H9 (cell line): ENCODE measurements around the gene RADIL. TPM values are rescaled to one million over a fixed set of nuclear protein-coding genes. Genes with fewer than 3 reads are reported as not detected.

Source experiments
- DNase-seq: peaks from one replicate; pipeline ENCODE4 v3.0.0-alpha.2; 2017
- H2AFZ ChIP-seq: one replicate; pipeline ENCODE4 v1.6.1; 2013; ENCODE audit warnings: mild to moderate bottlenecking, low read length, control low read depth, moderate library complexity
- H2AK5ac ChIP-seq: 2 replicates; pipeline ENCODE4 v1.6.1; 2013; ENCODE audit warnings: low read length, control low read depth, mixed read lengths; ENCODE audit not compliant: insufficient read length
- H2BK120ac ChIP-seq: one replicate; pipeline ENCODE4 v1.6.1; 2013; ENCODE audit warnings: low read depth, mild to moderate bottlenecking, low read length, control low read depth, inconsistent platforms; ENCODE audit not compliant: poor library complexity, severe bottlenecking
- H2BK12ac ChIP-seq: 2 replicates; pipeline ENCODE4 v1.6.1; 2013; ENCODE audit warnings: low read length, control low read depth, mixed read lengths, low read depth; ENCODE audit not compliant: insufficient read length
- H2BK15ac ChIP-seq: 2 replicates; pipeline ENCODE4 v1.6.1; 2013; ENCODE audit warnings: low read depth, low read length, control low read depth
- H2BK20ac ChIP-seq: one replicate; pipeline ENCODE4 v1.6.1; 2013; ENCODE audit warnings: low read depth, mild to moderate bottlenecking, low read length, control low read depth, inconsistent platforms; ENCODE audit not compliant: poor library complexity, severe bottlenecking
- H2BK5ac ChIP-seq: 2 replicates; pipeline ENCODE4 v1.6.1; 2013; ENCODE audit warnings: low read length, control low read depth, mixed read lengths; ENCODE audit not compliant: insufficient read length
- H3K14ac ChIP-seq: 2 replicates; pipeline ENCODE4 v1.6.1; 2013; ENCODE audit warnings: low read length, control low read depth; ENCODE audit not compliant: insufficient read depth
- H3K18ac ChIP-seq: 2 replicates; pipeline ENCODE4 v1.6.1; 2013; ENCODE audit warnings: low read depth, mild to moderate bottlenecking, mixed read lengths, low read length, control low read depth; ENCODE audit not compliant: insufficient read length
- H3K23ac ChIP-seq: 2 replicates; pipeline ENCODE4 v1.6.1; 2013; ENCODE audit warnings: low read length, control low read depth, mixed read lengths, low read depth; ENCODE audit not compliant: insufficient read length
- H3K23me2 ChIP-seq: 2 replicates; pipeline ENCODE4 v1.6.1; 2013; ENCODE audit warnings: low read depth, mild to moderate bottlenecking, mixed read lengths, low read length, control low read depth; ENCODE audit not compliant: insufficient read length, poor library complexity, severe bottlenecking
- H3K27ac ChIP-seq: 2 replicates; pipeline ENCODE4 v1.5.1; 2013; ENCODE audit warnings: low read length, control low read depth, mixed read lengths, low read depth; ENCODE audit not compliant: insufficient read length
- H3K27me3 ChIP-seq: 2 replicates; pipeline ENCODE4 v1.6.1; 2013; ENCODE audit warnings: low read length, control low read depth, inconsistent platforms; ENCODE audit not compliant: insufficient read depth
- H3K4ac ChIP-seq: 2 replicates; pipeline ENCODE4 v1.6.1; 2013; ENCODE audit warnings: low read depth, mild to moderate bottlenecking, control low read depth, inconsistent platforms, low read length, moderate library complexity
- H3K4me1 ChIP-seq: 2 replicates; pipeline ENCODE4 v1.6.1; 2013; ENCODE audit warnings: low read length, control low read depth, inconsistent platforms; ENCODE audit not compliant: insufficient read depth
- H3K4me2 ChIP-seq: 2 replicates; pipeline ENCODE4 v1.6.1; 2013; ENCODE audit warnings: low read length, control low read depth, mixed read lengths; ENCODE audit not compliant: insufficient read length, insufficient read depth
- H3K56ac ChIP-seq: 2 replicates; pipeline ENCODE4 v1.6.1; 2013; ENCODE audit warnings: low read depth, mild to moderate bottlenecking, mixed read lengths, low read length, control low read depth; ENCODE audit not compliant: insufficient read length
- H3K79me1 ChIP-seq: 2 replicates; pipeline ENCODE4 v1.6.1; 2013; ENCODE audit warnings: low read depth, mild to moderate bottlenecking, moderate library complexity, low read length, control low read depth, inconsistent platforms; ENCODE audit not compliant: insufficient read depth, poor library complexity, severe bottlenecking
- H3K79me2 ChIP-seq: 2 replicates; pipeline ENCODE4 v1.6.1; 2013; ENCODE audit warnings: low read length, control low read depth, inconsistent platforms; ENCODE audit not compliant: insufficient read depth
- H3K9ac ChIP-seq: 2 replicates; pipeline ENCODE4 v1.6.1; 2013; ENCODE audit warnings: low read length, control low read depth, mixed read lengths; ENCODE audit not compliant: insufficient read length; ENCODE audit errors: extremely low read depth
- H3K9me3 ChIP-seq: one replicate; pipeline ENCODE4 v1.6.1; 2013; ENCODE audit warnings: low read depth, low read length, inconsistent platforms; ENCODE audit not compliant: control insufficient read depth
- H3T11ph ChIP-seq: one replicate; pipeline ENCODE4 v1.6.1; 2013; ENCODE audit warnings: mild to moderate bottlenecking, low read length, control low read depth, inconsistent platforms
- H4K20me1 ChIP-seq: one replicate; pipeline ENCODE4 v1.6.1; 2013; ENCODE audit not compliant: control insufficient read depth, insufficient read length, insufficient read depth
- H4K5ac ChIP-seq: 2 replicates; pipeline ENCODE4 v1.6.1; 2013; ENCODE audit warnings: low read depth, mild to moderate bottlenecking, mixed read lengths, low read length, control low read depth; ENCODE audit not compliant: insufficient read length
- H4K8ac ChIP-seq: replicated peaks from 2 replicates; pipeline ENCODE4 v1.6.1; 2013; ENCODE audit warnings: low read length, control low read depth, mixed read lengths, low read depth; ENCODE audit not compliant: insufficient read length
- H4K91ac ChIP-seq: 2 replicates; pipeline ENCODE4 v1.6.1; 2013; ENCODE audit warnings: low read depth, mild to moderate bottlenecking, moderate library complexity, mixed read lengths, low read length, control low read depth; ENCODE audit not compliant: insufficient read length
- H3K27ac Mint-ChIP-seq, 3 experiments: 2 replicates in 2 of 3; 3 replicates in 1 of 3; pipeline ENCODE4 v1.8.0; 2020 to 2021; ENCODE audit warnings: mixed read lengths in 3 of 3, mild to moderate bottlenecking in 1 of 3, moderate library complexity in 1 of 3
- H3K27me3 Mint-ChIP-seq: 2 replicates; pipeline ENCODE4 v1.8.0; 2021; ENCODE audit warnings: low read depth, mild to moderate bottlenecking, moderate library complexity, mixed read lengths
- H3K36me3 Mint-ChIP-seq, 3 experiments: 2 replicates in 2 of 3; 3 replicates in 1 of 3; pipeline ENCODE4 v1.8.0; 2020 to 2021; ENCODE audit warnings: low read depth in 3 of 3, mixed read lengths in 3 of 3; ENCODE audit not compliant: insufficient read depth in 1 of 3
- H3K4me1 Mint-ChIP-seq, 2 experiments: 2 replicates each; pipeline ENCODE4 v1.8.0; 2020; ENCODE audit warnings: mixed read lengths in 2 of 2
- H3K4me3 Mint-ChIP-seq, 2 experiments: 2 replicates in 1 of 2; 3 replicates in 1 of 2; pipeline ENCODE4 v1.8.0; 2020 to 2021; ENCODE audit warnings: mild to moderate bottlenecking in 2 of 2, mixed read lengths in 2 of 2, moderate library complexity in 1 of 2
- H3K9me3 Mint-ChIP-seq, 2 experiments: 2 replicates in 1 of 2; 3 replicates in 1 of 2; pipeline ENCODE4 v1.8.0; 2020; ENCODE audit warnings: mild to moderate bottlenecking in 2 of 2, mixed read lengths in 2 of 2, moderate library complexity in 1 of 2
- CTCF ChIP-seq: fragments of 200-600 bp; sonication (generic); conservative IDR thresholded peaks from 3 replicates; pipeline ENCODE4 v1.8.0; 2021; ENCODE audit warnings: antibody characterized with exemption, mild to moderate bottlenecking
- WGBS: extraction: QIAGEN DNeasy Blood & Tissue Kit; methylation state at CpG from one replicate; pipeline ENCODE4 v1.1.7; 2013; ENCODE audit warnings: missing lambda C conversion rate, low lambda C conversion rate, mixed read lengths; ENCODE audit not compliant: insufficient read length; ENCODE audit errors: extremely low coverage; 5-methylcytosine and 5-hydroxymethylcytosine counted together
- total RNA-seq: library from RNA; stranded (reverse); gene quantifications from 2 replicates; pipeline ENCODE4 v1.2.1, GENCODE V29; 2021

RADIL gene
- total RNA-seq, 1 experiment from 2014 or later, result 4.7 TPM

- no peak overlapping the region for H3K9ac ChIP-seq
- no peaks in the 10 kb centered on the region for H3K9me3 Mint-ChIP-seq
- H4K8ac ChIP-seq, result no peak overlapping the region
- peak overlapping the region in 1 of 3 experiments; percentile 44; a peak in 1 of 7 replicates for H3K27ac Mint-ChIP-seq
- peaks cover 3% of the 10 kb centered on the region for H3K79me1 ChIP-seq
- H4K20me1 ChIP-seq, result no peaks in the 10 kb centered on the region
- no peak overlapping the region for H4K5ac ChIP-seq
- H3K4ac ChIP-seq, result no peak overlapping the region
- H3K4me1 ChIP-seq, result no peaks in the 10 kb centered on the region
- no peak overlapping the region for H2BK5ac ChIP-seq
- no peak overlapping the region for H3K4me3 Mint-ChIP-seq
- H2BK20ac ChIP-seq, result no peak overlapping the region
- H3K27me3 ChIP-seq, result no peaks in the 10 kb centered on the region
- no peak overlapping the region for H3K23ac ChIP-seq
- H3K56ac ChIP-seq, result no peak overlapping the region
- H2BK12ac ChIP-seq, result no peak overlapping the region
- H3K9me3 ChIP-seq, result no peaks in the 10 kb centered on the region
- H3K4me2 ChIP-seq, result no peak overlapping the region
- H2AFZ ChIP-seq, result no peak overlapping the region
- H3K18ac ChIP-seq, result no peak overlapping the region
- H3K36me3 Mint-ChIP-seq, result peaks cover 7 to 32% (median 9%) of the 10 kb centered on the region in 3 experiments; a peak in 6 of 7 replicates
- H2AK5ac ChIP-seq, result no peak overlapping the region
- WGBS, result no CpG with 5 or more reads among the region's 27 CpGs
- H3K4me1 Mint-ChIP-seq, result no peaks in the 10 kb centered on the region
- H3T11ph ChIP-seq, result no peak overlapping the region
- H2BK120ac ChIP-seq, result no peak overlapping the region
- H2BK15ac ChIP-seq, result no peak overlapping the region
- H3K27ac ChIP-seq, result no peak overlapping the region
- no peaks in the 10 kb centered on the region; the same call in 1 of the 2 replicates for H3K79me2 ChIP-seq
- H3K14ac ChIP-seq, result no peak overlapping the region
- H3K27me3 Mint-ChIP-seq, result no peaks in the 10 kb centered on the region
- H4K91ac ChIP-seq, result no peak overlapping the region
- no peaks in the 10 kb centered on the region for H3K23me2 ChIP-seq
- no peak for TF ChIP-seq CTCF
- no peak for DNase-seq
Observed at GRCh38 chr7:4781366-4782069, 102.0 kb downstream of the RADIL start.
